Gastrocnemius medialis (tissue), 4 donors: ENCODE measurements around the gene LDLRAD3.

Experiments
- POLR2A ChIP-seq, 2 donors: fragments of 450-650 bp; IDR thresholded peaks; one replicate each; pipeline ENCODE4 v1.6.1; 2017; ENCODE audit warnings: antibody characterized with exemption in 2 of 2, mild to moderate bottlenecking in 2 of 2, moderate library complexity in 2 of 2
- TF ChIP-seq, protein P1 (sequence below), 5 experiments: fragments of 450-650 bp in 3 of 5; fragments of 200-600 bp in 2 of 5; sonication (generic) in 2 of 5; IDR thresholded peaks in 4 of 5; conservative IDR thresholded peaks in 1 of 5; 1 replicate in 4 of 5; 2 replicates in 1 of 5; pipeline ENCODE4 v1.5.1; 2016 to 2019; ENCODE audit warnings: antibody characterized with exemption in 5 of 5, mild to moderate bottlenecking in 3 of 5, moderate library complexity in 3 of 5

DNA sequence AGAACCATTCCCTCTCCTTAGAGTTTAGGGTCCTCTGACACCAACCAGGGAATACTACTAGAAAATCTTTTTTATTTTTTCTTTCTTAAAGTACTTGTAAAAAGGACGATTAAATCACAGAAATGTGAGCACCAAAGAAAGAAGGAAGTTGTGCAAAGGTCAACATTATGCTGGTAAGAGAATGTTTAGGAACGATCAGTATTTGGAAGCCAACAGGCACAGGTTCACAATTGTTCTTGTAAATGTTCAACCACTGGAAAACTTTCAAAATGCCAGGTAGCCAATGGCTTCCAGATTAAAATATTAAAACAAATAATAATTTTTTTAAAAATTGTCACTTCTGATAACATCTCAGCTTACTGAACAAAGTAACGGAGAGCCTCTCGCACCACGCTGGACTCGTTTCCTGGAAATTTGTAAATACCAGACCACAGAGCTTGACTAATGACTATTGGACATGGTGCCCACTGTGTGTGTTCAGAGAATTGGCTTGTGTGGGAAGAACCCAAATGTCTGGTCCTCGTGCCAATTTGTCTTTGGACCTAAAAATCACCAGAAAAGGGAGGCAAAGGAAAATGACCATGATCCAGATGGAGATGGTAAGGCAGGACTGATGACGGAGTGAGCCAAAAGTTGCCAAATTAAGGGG, 324.6 kb downstream of the LDLRAD3 start:
- TF ChIP-seq, protein P1, sequence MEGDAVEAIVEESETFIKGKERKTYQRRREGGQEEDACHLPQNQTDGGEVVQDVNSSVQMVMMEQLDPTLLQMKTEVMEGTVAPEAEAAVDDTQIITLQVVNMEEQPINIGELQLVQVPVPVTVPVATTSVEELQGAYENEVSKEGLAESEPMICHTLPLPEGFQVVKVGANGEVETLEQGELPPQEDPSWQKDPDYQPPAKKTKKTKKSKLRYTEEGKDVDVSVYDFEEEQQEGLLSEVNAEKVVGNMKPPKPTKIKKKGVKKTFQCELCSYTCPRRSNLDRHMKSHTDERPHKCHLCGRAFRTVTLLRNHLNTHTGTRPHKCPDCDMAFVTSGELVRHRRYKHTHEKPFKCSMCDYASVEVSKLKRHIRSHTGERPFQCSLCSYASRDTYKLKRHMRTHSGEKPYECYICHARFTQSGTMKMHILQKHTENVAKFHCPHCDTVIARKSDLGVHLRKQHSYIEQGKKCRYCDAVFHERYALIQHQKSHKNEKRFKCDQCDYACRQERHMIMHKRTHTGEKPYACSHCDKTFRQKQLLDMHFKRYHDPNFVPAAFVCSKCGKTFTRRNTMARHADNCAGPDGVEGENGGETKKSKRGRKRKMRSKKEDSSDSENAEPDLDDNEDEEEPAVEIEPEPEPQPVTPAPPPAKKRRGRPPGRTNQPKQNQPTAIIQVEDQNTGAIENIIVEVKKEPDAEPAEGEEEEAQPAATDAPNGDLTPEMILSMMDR (IDR thresholded peaks at IDR 0.05 in 4 of 5, conservative IDR thresholded peaks at IDR 0.05 in 1 of 5), result no peak
- no peak for TF ChIP-seq POLR2A (IDR thresholded peaks at IDR 0.05)
